IMR-90 (cell line): ENCODE results near the gene ITGB1. TPM values are rescaled to one million over a fixed set of nuclear protein-coding genes. Genes with fewer than 3 reads are reported as not detected.

ENCODE experiments used
- ATAC-seq: fragments of 200-7000 bp; cut with Tn5 transposase; 2 replicates; pipeline ENCODE4 v1.9.1; 2020; ENCODE audit warnings: low read depth, mild to moderate bottlenecking, moderate library complexity
- BruUV-seq: library from RNA; stranded (reverse); fragments of 400-500 nt; replicated peaks from 2 replicates; lab custom pipeline; 2021; lab: Mats Ljungman, UMichigan
- CTCF ChIA-PET: fragments of 300-600 bp; formaldehyde crosslinking; extraction: SDS; loops from one replicate; lab custom pipeline; 2021; ENCODE audit warnings: antibody characterized with exemption; lab: Yijun Ruan, JAX
- POLR2A ChIA-PET: fragments of 300-600 bp; sonication (Branson Sonifier 250); formaldehyde crosslinking; loops from one replicate; lab custom pipeline; 2022; ENCODE audit warnings: antibody characterized with exemption; ENCODE audit not compliant: unreplicated experiment; lab: Charles Lee
- DNase-seq: peaks from one replicate; pipeline ENCODE4 v3.0.0; 2013
- H2AFZ ChIP-seq: replicated peaks from 2 replicates; pipeline ENCODE3; 2013; ENCODE audit warnings: low read length, mild to moderate bottlenecking; ENCODE audit not compliant: poor library complexity
- H2AK5ac ChIP-seq: 2 replicates; pipeline ENCODE4 v1.6.1; 2013; ENCODE audit warnings: low read depth, low read length, inconsistent platforms
- H2AK9ac ChIP-seq: replicated peaks from 2 replicates; pipeline ENCODE3; 2013; ENCODE audit warnings: mild to moderate bottlenecking, low read depth, low read length, moderate library complexity; ENCODE audit not compliant: poor library complexity
- H2BK120ac ChIP-seq: 2 replicates; pipeline ENCODE4 v1.6.1; 2013; ENCODE audit warnings: low read depth, low read length, inconsistent platforms
- H2BK15ac ChIP-seq: 3 replicates; pipeline ENCODE4 v1.6.1; 2013; ENCODE audit warnings: low read depth, low read length, inconsistent platforms
- H2BK20ac ChIP-seq: 2 replicates; pipeline ENCODE4 v1.6.1; 2013; ENCODE audit warnings: low read depth, mild to moderate bottlenecking, inconsistent platforms, low read length, moderate library complexity
- H2BK5ac ChIP-seq: 2 replicates; pipeline ENCODE4 v1.6.1; 2013; ENCODE audit warnings: mild to moderate bottlenecking, low read depth, low read length, inconsistent platforms; ENCODE audit not compliant: poor library complexity, severe bottlenecking
- H3K14ac ChIP-seq: replicated peaks from 2 replicates; pipeline ENCODE4 v1.6.1; 2013; ENCODE audit warnings: low read depth, low read length, inconsistent platforms
- H3K18ac ChIP-seq: 2 replicates; pipeline ENCODE4 v1.6.1; 2013; ENCODE audit warnings: low read depth, low read length, control low read depth
- H3K23ac ChIP-seq: 2 replicates; pipeline ENCODE4 v1.6.1; 2013; ENCODE audit warnings: low read depth, low read length, inconsistent platforms
- H3K27ac ChIP-seq: 2 replicates; pipeline ENCODE4 v1.5.1; 2013; ENCODE audit warnings: mild to moderate bottlenecking, control low read depth, low read length; ENCODE audit not compliant: insufficient read depth
- H3K27me3 ChIP-seq: 2 replicates; pipeline ENCODE4 v1.6.1; 2013; ENCODE audit warnings: low read length; ENCODE audit not compliant: control insufficient read depth, insufficient read depth
- H3K36me3 ChIP-seq: 2 replicates; pipeline ENCODE4 v1.6.1; 2013; ENCODE audit warnings: low read length, mixed read lengths; ENCODE audit not compliant: control insufficient read depth, insufficient read depth
- H3K4ac ChIP-seq: 2 replicates; pipeline ENCODE4 v1.6.1; 2013; ENCODE audit warnings: low read depth, low read length, inconsistent platforms
- H3K4me1 ChIP-seq: 2 replicates; pipeline ENCODE4 v1.6.1; 2013; ENCODE audit warnings: low read length, mixed read lengths; ENCODE audit not compliant: control insufficient read depth, insufficient read depth
- H3K4me2 ChIP-seq: 2 replicates; pipeline ENCODE4 v1.6.1; 2013; ENCODE audit warnings: low read depth, mild to moderate bottlenecking, control low read depth, low read length, moderate library complexity
- H3K4me3 ChIP-seq: 2 replicates; pipeline ENCODE4 v1.5.1; 2013; ENCODE audit warnings: low read depth, mild to moderate bottlenecking, control low read depth, low read length, moderate library complexity; ENCODE audit not compliant: insufficient read depth
- H3K56ac ChIP-seq: 2 replicates; pipeline ENCODE4 v1.6.1; 2013; ENCODE audit warnings: low read length, inconsistent platforms; ENCODE audit not compliant: insufficient read depth; ENCODE audit errors: extremely low read depth
- H3K79me1 ChIP-seq, 2 experiments: 2 replicates each; pipeline ENCODE4 v1.6.1; 2013; ENCODE audit warnings: low read length in 2 of 2, inconsistent platforms in 1 of 2, low read depth in 1 of 2
- H3K9ac ChIP-seq: 2 replicates; pipeline ENCODE4 v1.6.1; 2013; ENCODE audit warnings: low read depth, low read length, control low read depth
- H3K9me1 ChIP-seq: 2 replicates; pipeline ENCODE4 v1.6.1; 2013; ENCODE audit warnings: low read length, inconsistent platforms; ENCODE audit not compliant: insufficient read depth
- H3K9me3 ChIP-seq: 2 replicates; pipeline ENCODE4 v1.6.1; 2013; ENCODE audit warnings: low read length; ENCODE audit not compliant: control insufficient read depth, insufficient read depth
- H4K20me1 ChIP-seq: 2 replicates; pipeline ENCODE4 v1.6.1; 2013; ENCODE audit warnings: low read length, inconsistent platforms; ENCODE audit not compliant: insufficient read depth
- H4K5ac ChIP-seq: 2 replicates; pipeline ENCODE4 v1.6.1; 2013; ENCODE audit warnings: mild to moderate bottlenecking, low read depth, low read length, control low read depth
- H4K8ac ChIP-seq, 2 experiments: 2 replicates each; pipeline ENCODE4 v1.6.1; 2013; ENCODE audit warnings: low read depth in 2 of 2, low read length in 2 of 2, control low read depth in 1 of 2, inconsistent platforms in 1 of 2
- H4K91ac ChIP-seq: 2 replicates; pipeline ENCODE4 v1.6.1; 2013; ENCODE audit warnings: low read depth, low read length, inconsistent platforms; ENCODE audit not compliant: insufficient read depth
- ELK1 ChIP-seq: fragments of 150-350 bp; IDR thresholded peaks from 2 replicates; pipeline ENCODE4 v1.6.1; 2016; ENCODE audit warnings: low read depth, mild to moderate bottlenecking, low read length, moderate library complexity, borderline replicate concordance
- RCOR1 ChIP-seq: IDR thresholded peaks from 2 replicates; pipeline ENCODE4 v1.6.1; 2012; ENCODE audit warnings: mild to moderate bottlenecking, low read length, improper control_type of control experiment; ENCODE audit not compliant: insufficient replicate concordance
- WGBS, 2 experiments: methylation state at CpG; one replicate each; pipeline versions ENCODE4 v1.1.5 to v1.1.7; 2013; ENCODE audit warnings: missing lambda C conversion rate in 2 of 2; ENCODE audit not compliant: insufficient read length in 1 of 2; ENCODE audit errors: extremely low coverage in 2 of 2; 5-methylcytosine and 5-hydroxymethylcytosine counted together
- dilution Hi-C: fragments of 300-500 bp; cut with HindIII; formaldehyde crosslinking; loops from one replicate; pipeline ENCODE4 v1.14.3; 2018; ENCODE audit warnings: low sequenced_read_pairs; ENCODE audit not compliant: unreplicated experiment
- in situ Hi-C: fragments of 300-500 bp; cut with MboI; formaldehyde crosslinking; loops from 3 replicates; pipeline ENCODE4 v1.14.3; 2019; ENCODE audit warnings: low sequenced_read_pairs, inconsistent platforms, mixed read lengths
- intact Hi-C: fragments of 100-400 bp; cut with micrococcal nuclease; formaldehyde crosslinking; loops from 2 replicates; pipeline ENCODE4 v1.10.0; 2022
- polyA plus RNA-seq, 3 experiments: library from polyadenylated mRNA; depleted of rRNA; stranded (reverse); fragments of >200 nt; gene quantifications; 2 replicates each; pipeline ENCODE4 v1.2.3, GENCODE V29; 2012; ENCODE audit warnings: low replicate concordance in 1 of 3
- total RNA-seq: library from RNA; depleted of rRNA; stranded (reverse); fragments of >200 nt; gene quantifications from 2 replicates; pipeline ENCODE4 v1.2.3, GENCODE V29; 2012

Gene ITGB1
- total and polyA plus RNA-seq, 2 of the 4 experiments (the other 2 are of a cell fraction): 1,331 to 2,066 TPM

GRCh38 chr10:32972460-32972859, 14.4 kb upstream of the ITGB1 start:
- H2BK5ac ChIP-seq: no peak overlapping the region
- TF ChIP-seq RCOR1 (no peak), ELK1 (no peak)
- 0 out of 4 replicates have a peak, but pooled peaks cover 0 to 5% of the 10 kb centered on the region in 2 experiments for H3K79me1 ChIP-seq
- ATAC-seq: no peak
- H3K27ac ChIP-seq: no peak overlapping the region
- no peak overlapping the region for H3K4me3 ChIP-seq
- H4K91ac ChIP-seq: no peak overlapping the region
- BruUV-seq: no TSS peak
- H2BK15ac ChIP-seq: no peak overlapping the region
- no peaks in the 10 kb centered on the region for H4K20me1 ChIP-seq
- H3K27me3 ChIP-seq: no peaks in the 10 kb centered on the region
- 0 out of 2 replicates have a peak overlapping the region, but pooled peaks have one; percentile 17 for H3K14ac ChIP-seq
- H2BK20ac ChIP-seq: 0 out of 2 replicates have a peak overlapping the region, but pooled peaks have one; percentile 18
- DNase-seq: no peak
- WGBS, 2 experiments: 85% methylated on average over 2 of the region's 4 CpGs; no CpG with 5 or more reads in 1 of the 2 experiments
- no peak overlapping the region for H3K4ac ChIP-seq
- H3K56ac ChIP-seq: no peak overlapping the region
- no peak overlapping the region for H3K18ac ChIP-seq
- 0 out of 2 replicates have a peak overlapping the region, but pooled peaks have one; percentile 12 for H2BK120ac ChIP-seq
- no peaks in the 10 kb centered on the region for H3K9me3 ChIP-seq
- intact Hi-C loops: no loop called here
- H3K4me2 ChIP-seq: no peak overlapping the region
- H2AFZ ChIP-seq: no peak overlapping the region
- H4K5ac ChIP-seq: no peak overlapping the region
- H3K9ac ChIP-seq: no peak overlapping the region
- ChIA-PET POLR2A (no interaction called here), CTCF (no interaction called here)
- H3K36me3 ChIP-seq: no peaks in the 10 kb centered on the region
- no peak overlapping the region for H3K23ac ChIP-seq
- H2AK5ac ChIP-seq: no peak overlapping the region
- dilution Hi-C loops: no loop called here
- H4K8ac ChIP-seq: no peak overlapping the region
- H3K9me1 ChIP-seq: no peaks in the 10 kb centered on the region
- peaks cover 3% of the 10 kb centered on the region; the same call in 1 of the 2 replicates for H3K4me1 ChIP-seq
- in situ Hi-C loops: no loop called here
- no peak overlapping the region for H2AK9ac ChIP-seq
